Left lung (tissue), 10 donors: ENCODE data around the gene ONECUT2. TPM values are rescaled to one million over a fixed set of nuclear protein-coding genes. Genes with fewer than 3 reads are reported as not detected.

Experiments
- ATAC-seq: fragments of 200-7000 bp; cut with Tn5 transposase; one replicate; pipeline ENCODE4 v1.9.1; 2020; ENCODE audit warnings: moderate library complexity
- DNase-seq, 4 donors: peaks; one replicate each; pipeline ENCODE4 v3.0.0-alpha.2; 2013 to 2020
- H3K27ac ChIP-seq, 2 donors: fragments of 200-600 bp; sonication (generic) in 1 of 2; one replicate each; pipeline versions ENCODE4 v1.5.0 to v1.8.0; 2020 to 2021
- H3K27me3 ChIP-seq, 2 donors: fragments of 200-600 bp; sonication (generic) in 1 of 2; one replicate each; pipeline versions ENCODE4 v1.5.0 to v1.8.0; 2020 to 2021
- H3K36me3 ChIP-seq, 2 donors: fragments of 200-600 bp; sonication (generic) in 1 of 2; one replicate each; pipeline versions ENCODE4 v1.5.0 to v1.8.0; 2020 to 2021
- H3K4me1 ChIP-seq, 2 donors: fragments of 200-600 bp; one replicate each; pipeline ENCODE4 v1.8.0; 2021
- H3K4me3 ChIP-seq, 2 donors: fragments of 200-600 bp; sonication (generic) in 1 of 2; one replicate each; pipeline versions ENCODE4 v1.5.0 to v1.8.0; 2020 to 2021; ENCODE audit warnings: mild to moderate bottlenecking in 1 of 2
- H3K9me3 ChIP-seq, 2 donors: fragments of 200-600 bp; sonication (generic) in 1 of 2; one replicate each; pipeline versions ENCODE4 v1.5.0 to v1.8.0; 2020 to 2021
- intact Hi-C, 2 donors: fragments of 100-400 bp; cut with DNase I; formaldehyde crosslinking; loops; one replicate each; pipeline versions ENCODE4 v1.11.2 to v1.14.2; 2022
- polyA plus RNA-seq, 6 donors: library from polyadenylated mRNA; unstranded; fragments of 120-200 nt; gene quantifications; one replicate each; pipeline ENCODE4 v1.2.1, GENCODE V29; 2013; ENCODE audit not compliant: insufficient read length in 6 of 6
- total RNA-seq, 2 donors: library from RNA; stranded (reverse); fragmentation: NEBNext Ultra II Directional; extraction: Animal tissue kit (Norgen Biotek cat#: 25700); gene quantifications; one replicate each; pipeline ENCODE4 v1.2.1, GENCODE V29; 2021
- TF ChIP-seq, protein P1 (sequence below), 2 donors: fragments of 200-600 bp; sonication (generic) in 1 of 2; IDR thresholded peaks; one replicate each; pipeline versions ENCODE4 v1.5.0 to v1.8.0; 2021; ENCODE audit warnings: antibody characterized with exemption in 2 of 2
- donor health status: DM: no; HTN: yes; CAD: no.
- donor health status: DM: no; HTN: no; CAD: no.

ONECUT2 gene
- total and polyA plus RNA-seq, 8 donors: 0.03 to 0.26 (median 0.06) TPM

DNA sequence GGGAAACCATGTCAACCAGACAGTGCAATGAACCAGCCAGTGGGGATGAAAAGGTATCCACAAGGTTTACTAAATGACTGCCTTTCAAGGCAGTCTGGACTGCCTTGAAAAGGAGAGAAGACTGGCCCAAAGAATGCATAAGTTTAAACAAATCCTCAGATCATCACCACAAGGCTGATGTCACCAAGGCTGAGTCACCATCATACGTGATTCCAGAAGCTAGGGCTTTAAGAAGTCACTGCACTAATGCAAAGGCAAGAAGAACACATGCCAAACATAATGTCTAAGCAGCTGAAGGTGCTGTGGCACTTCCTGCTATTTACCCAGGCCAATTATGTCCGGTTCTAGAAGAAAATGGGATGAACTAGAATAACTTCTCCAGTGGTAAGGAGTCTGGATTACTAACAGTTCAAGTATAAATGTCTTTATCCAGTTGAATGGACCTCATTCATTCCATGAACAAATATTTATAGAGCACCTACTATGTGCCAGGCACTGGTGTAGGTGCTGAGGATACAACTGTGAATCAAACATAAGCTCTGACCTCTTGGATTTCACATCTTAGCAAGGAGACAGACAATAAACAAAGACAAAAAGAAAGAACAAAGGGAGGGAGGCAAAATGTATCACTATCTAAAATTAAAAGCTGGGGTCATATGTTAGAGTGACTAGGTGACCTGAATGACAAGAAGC lies 37.6 kb upstream of the ONECUT2 start:
- TF ChIP-seq, protein P1, sequence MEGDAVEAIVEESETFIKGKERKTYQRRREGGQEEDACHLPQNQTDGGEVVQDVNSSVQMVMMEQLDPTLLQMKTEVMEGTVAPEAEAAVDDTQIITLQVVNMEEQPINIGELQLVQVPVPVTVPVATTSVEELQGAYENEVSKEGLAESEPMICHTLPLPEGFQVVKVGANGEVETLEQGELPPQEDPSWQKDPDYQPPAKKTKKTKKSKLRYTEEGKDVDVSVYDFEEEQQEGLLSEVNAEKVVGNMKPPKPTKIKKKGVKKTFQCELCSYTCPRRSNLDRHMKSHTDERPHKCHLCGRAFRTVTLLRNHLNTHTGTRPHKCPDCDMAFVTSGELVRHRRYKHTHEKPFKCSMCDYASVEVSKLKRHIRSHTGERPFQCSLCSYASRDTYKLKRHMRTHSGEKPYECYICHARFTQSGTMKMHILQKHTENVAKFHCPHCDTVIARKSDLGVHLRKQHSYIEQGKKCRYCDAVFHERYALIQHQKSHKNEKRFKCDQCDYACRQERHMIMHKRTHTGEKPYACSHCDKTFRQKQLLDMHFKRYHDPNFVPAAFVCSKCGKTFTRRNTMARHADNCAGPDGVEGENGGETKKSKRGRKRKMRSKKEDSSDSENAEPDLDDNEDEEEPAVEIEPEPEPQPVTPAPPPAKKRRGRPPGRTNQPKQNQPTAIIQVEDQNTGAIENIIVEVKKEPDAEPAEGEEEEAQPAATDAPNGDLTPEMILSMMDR (IDR thresholded peaks at IDR 0.05): no peak
- no peak overlapping the region for H3K27ac ChIP-seq

DNA sequence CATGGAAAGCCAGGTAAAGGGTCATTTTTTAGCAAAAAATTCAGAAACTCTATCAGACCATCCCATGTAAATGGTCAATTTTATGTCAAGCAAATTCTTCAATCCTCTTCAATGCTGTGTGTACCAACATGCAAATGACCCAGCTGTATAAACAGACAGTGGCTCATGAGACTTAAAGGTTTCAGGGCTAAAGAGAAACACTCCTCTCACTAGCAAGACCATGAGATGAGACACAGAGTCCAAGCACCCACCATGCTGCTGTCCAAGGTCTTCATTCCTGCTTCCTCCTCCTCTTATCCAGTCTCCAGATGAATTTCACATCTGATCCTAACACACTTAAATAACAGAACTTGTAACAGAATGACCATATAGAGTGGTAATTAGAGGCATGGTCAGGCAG lies 30.8 kb upstream of the ONECUT2 start:
- TF ChIP-seq, protein P1 (IDR thresholded peaks at IDR 0.05): no peak
- H3K4me1 ChIP-seq: no peaks in the 10 kb centered on the region
- no peaks in the 10 kb centered on the region for H3K36me3 ChIP-seq
- peaks cover 0 to 10% of the 10 kb centered on the region in 2 donors for H3K27me3 ChIP-seq
- DNase-seq: no peak
- no peak for ATAC-seq
- no peak overlapping the region for H3K27ac ChIP-seq
- intact Hi-C loops: no loop called here
- peaks cover 0 to 5% of the 10 kb centered on the region in 2 donors for H3K9me3 ChIP-seq
- no peak overlapping the region for H3K4me3 ChIP-seq

More for the DNA sequence above, 37.6 kb upstream of the ONECUT2 start:
- no peak for ATAC-seq
- Histone ChIP-seq H3K4me1 (no peaks in the 10 kb centered on the region), H3K4me3 (no peak overlapping the region), H3K9me3 (peaks cover 0 to 3% of the 10 kb centered on the region in 2 donors), H3K36me3 (no peaks in the 10 kb centered on the region), H3K27me3 (no peaks in the 10 kb centered on the region)
- no peak for DNase-seq
- intact Hi-C loops: no loop called here

DNA sequence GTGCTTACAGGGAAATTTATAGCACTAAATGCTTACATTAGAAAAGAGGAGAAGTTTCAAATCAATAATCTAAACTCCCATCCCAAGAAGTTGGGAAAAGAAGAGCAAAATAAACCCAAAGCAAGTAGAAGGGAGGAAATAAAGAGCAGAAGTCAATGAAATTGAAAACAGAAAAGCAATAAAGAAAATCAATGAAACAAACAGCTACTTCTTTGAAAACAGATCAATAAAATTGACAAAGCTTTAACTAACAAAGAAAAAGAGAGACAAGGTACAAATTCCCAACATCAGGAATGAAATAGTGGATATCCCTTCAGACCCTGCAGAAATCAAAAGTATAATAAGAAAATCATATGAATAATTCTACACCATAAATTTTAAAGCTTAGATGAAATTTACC lies 25.5 kb upstream of the ONECUT2 start:
- H3K4me3 ChIP-seq: no peak overlapping the region
- no peak overlapping the region for H3K27ac ChIP-seq
- TF ChIP-seq, protein P1 (IDR thresholded peaks at IDR 0.05): no peak
- no peaks in the 10 kb centered on the region for H3K4me1 ChIP-seq
- DNase-seq: no peak
- intact Hi-C loops: no loop called here
- no peak for ATAC-seq
- H3K36me3 ChIP-seq: no peaks in the 10 kb centered on the region
- peaks cover 0 to 19% of the 10 kb centered on the region in 2 donors for H3K27me3 ChIP-seq
- peaks cover 0 to 6% of the 10 kb centered on the region in 2 donors for H3K9me3 ChIP-seq

DNA sequence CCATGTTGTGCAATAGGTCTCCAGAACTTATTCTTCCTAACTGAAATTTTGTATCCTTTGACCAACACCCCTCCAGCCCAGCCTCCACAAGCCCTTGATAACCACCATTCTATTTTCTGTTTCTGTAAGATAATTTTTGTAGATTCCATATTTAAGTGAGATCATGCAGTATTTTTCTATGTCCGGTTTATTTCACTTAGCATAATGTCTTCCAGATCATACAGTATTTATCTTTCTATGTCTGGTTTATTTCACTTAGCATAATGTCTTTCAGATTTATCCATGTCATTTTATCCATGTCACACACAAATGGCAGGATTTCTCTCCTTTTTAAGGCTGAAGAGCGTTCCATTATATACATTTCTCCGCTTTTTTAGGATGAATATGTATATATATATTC lies 24.4 kb upstream of the ONECUT2 start:
- Histone ChIP-seq H3K27me3 (peaks cover 0 to 29% of the 10 kb centered on the region in 2 donors), H3K4me1 (no peaks in the 10 kb centered on the region), H3K27ac (no peak overlapping the region), H3K9me3 (peaks cover 0 to 6% of the 10 kb centered on the region in 2 donors), H3K36me3 (no peaks in the 10 kb centered on the region), H3K4me3 (no peak overlapping the region)
- DNase-seq: no peak
- ATAC-seq: no peak
- TF ChIP-seq, protein P1 (IDR thresholded peaks at IDR 0.05): no peak
- intact Hi-C loops: no loop called here

DNA sequence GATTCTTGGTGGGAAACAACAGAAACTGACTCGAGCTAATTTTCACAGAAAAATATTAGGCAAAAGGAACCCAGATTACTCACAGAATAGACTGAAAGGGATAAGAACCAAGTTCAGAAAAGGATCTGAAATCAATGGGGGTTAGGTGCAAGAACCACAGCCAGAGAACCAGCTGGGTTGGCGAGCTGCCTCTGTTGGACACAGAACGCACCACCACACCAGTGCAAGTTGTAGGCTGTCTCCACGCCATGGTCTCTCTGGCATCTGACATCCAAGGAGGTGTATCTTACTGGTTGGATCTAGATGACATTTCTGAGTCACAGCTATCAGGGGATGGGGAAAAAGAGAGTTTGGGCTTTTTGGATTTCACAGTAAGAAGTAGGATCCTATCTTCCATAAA lies 18.6 kb upstream of the ONECUT2 start:
- Histone ChIP-seq H3K36me3 (no peaks in the 10 kb centered on the region), H3K27me3 (peaks cover 0 to 57% of the 10 kb centered on the region in 2 donors), H3K9me3 (peaks cover 0 to 6% of the 10 kb centered on the region in 2 donors), H3K4me1 (no peaks in the 10 kb centered on the region), H3K4me3 (no peak overlapping the region), H3K27ac (no peak overlapping the region)
- DNase-seq: no peak
- intact Hi-C loops: no loop called here
- TF ChIP-seq, protein P1 (IDR thresholded peaks at IDR 0.05): no peak
- ATAC-seq: no peak
